HG03159 (cell line): Measurements from ENCODE around the gene SEBOX.
A peak's percentile ranks its signal among the peaks of the same experiment; 100 is the strongest.

Experiments
- ATAC-seq: cut with Tn5 transposase; IDR thresholded peaks from one replicate; pipeline ENCODE4 v1.9.1; 2021; ENCODE audit warnings: mild to moderate bottlenecking, moderate library complexity; ENCODE audit not compliant: unreplicated experiment

SEBOX gene

DNA sequence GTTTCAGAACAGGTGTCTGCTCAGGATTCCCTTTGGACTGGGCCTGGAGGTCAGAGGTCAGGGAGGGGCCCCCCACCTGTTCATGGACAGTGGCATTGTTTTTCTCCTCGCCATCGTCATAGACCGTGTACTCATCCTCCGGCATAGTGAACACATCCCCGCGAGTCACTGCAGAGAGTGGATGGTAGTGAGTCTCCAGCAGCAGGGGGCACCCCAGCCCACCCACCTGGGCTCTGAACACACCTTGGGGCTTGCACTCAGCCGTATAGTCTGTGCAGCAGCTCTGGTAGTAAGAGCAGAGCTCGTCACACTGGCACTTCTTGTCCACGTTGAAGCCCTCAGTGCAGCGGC lies 4.7 kb upstream of the SEBOX start:
- ATAC-seq, result no peak

GRCh38 chr17:28368915-28369683 lies 4.1 kb upstream of the SEBOX start:
- no peak for ATAC-seq

- no peak for ATAC-seq
These were observed 3.4 kb upstream of the SEBOX start for GRCh38 chr17:28368306-28368831.

DNA sequence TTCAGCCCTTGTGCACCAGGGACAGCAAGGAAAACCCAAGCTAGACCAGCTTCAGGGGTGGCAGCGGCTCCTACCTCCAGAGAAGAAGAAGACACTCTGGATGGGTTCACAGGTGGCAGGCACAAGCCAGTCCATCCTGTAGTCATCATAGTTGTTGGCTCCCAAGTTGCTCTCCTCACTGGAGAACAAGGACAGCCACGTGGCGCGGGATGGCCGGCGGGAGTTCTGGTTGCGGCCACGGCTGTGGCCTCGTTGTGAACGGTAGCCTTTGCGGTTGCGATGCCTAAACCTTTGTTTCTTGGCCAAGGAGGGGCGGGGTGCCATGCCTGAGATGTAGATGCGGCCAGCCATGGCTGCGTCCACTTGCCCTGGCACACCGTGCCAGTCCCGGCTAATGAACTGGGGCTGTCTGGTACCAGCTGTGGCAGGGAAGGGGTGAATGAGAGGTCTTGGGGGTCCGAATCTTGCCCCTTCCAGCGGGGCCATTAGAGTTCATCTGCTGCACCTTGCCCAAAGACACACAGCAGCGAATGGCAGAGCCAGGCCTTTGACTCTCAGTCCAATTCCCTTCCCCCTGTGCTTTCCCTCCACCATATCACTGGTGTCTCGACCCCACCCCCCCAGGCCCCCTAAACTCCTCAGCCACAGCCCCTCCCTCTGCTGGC lies 2.8 kb upstream of the SEBOX start:
- no peak for ATAC-seq

DNA sequence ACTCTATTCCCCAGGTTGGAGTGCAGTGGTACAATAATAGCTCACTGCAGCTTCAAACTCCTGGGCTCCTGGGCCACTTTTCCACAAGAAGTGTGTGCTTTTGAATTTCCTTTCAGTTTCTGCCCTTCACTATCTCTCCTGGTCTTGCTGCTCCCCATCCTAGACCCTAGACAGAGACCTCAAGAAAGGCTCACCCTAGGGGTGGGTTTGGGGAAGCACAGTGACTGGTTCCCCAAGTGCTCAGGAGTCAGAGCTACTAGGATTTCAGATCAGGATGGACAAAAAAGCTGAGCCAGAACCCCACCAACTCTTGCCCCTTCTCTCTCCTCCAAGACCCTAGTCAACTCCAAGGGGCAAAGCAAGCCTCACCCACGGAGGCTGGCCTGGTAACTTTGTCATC lies 1.6 kb upstream of the SEBOX start:
- ATAC-seq, result no peak

- no peak for ATAC-seq
These were observed 488 bp upstream of the SEBOX start for GRCh38 chr17:28365487-28365886.

DNA sequence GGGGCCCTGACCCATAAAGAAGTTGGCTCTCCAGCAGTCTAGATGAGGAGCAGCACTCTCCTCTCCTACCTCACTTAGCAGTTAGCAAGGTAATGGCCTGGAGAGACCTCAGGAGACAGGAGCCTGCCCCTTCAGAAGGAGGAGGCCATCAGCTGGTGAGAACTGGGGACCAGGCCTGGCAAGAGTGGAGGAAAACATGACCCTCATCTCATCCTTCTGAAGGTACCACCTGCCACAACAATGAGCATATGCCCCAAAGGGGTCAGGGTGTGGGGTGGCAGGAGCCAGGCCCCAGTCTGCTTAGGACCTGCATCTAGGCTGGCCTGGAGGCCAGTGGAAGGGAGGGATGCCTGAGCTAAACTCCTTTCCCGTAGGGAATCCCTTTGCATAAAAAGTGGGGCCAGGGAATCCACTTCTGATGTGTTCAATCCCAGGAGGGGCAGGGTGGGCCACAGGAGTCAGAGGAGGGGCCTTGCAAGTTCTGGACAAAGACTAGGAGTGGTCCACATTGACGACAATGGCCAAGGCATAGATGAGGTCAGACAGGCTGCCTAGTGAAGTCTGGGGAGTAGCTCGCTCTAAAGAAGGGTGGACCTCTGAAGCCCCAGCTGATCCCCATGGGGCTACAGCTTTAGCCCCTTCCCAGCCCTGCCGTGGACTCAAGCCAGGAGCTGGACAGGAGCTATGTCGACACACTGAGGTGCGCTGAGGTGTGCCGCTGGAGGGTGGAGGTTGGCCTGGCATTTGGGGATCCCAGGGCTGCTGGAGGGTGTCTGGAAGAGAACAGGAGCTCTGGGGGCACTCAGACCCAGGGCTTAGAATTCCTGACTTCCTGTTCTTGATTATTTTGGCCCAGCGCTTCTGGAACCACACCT lies 986 bp downstream of the SEBOX start:
- no peak for ATAC-seq

DNA sequence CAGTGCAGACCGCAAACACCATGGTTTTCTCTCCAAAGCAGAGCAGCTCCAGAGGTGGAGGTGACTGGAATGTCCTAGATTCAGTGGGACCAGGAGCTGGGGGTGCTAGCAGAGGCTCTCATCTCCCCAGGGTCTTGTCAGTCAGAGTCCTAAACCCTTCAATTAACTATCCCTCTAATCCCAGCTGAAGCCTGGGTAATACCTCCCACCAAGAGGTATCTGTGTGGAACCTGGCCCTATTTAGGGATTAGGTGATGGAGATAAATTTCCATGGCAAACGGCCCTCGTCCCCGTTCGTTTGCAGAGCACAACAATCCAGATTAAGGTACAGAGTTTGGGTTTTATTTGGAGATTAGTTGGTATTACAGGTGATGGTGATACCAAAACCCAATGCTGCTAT lies 1.8 kb downstream of the SEBOX start:
- no peak for ATAC-seq

GRCh38 chr17:28357901-28358197 lies 7.2 kb downstream of the SEBOX start:
- no peak for ATAC-seq

- peak; percentile 91 for ATAC-seq
These were observed 7.7 kb downstream of the SEBOX start, which contains the start of gene POLDIP2 for GRCh38 chr17:28357061-28357900. Gene POLDIP2 (minus strand): TSS chr17:28357527. CDS start chr17:28357448, 79 bp downstream.

- ATAC-seq, result no peak
These were observed 14.7 kb downstream of the SEBOX start for GRCh38 chr17:28350271-28350670.

DNA sequence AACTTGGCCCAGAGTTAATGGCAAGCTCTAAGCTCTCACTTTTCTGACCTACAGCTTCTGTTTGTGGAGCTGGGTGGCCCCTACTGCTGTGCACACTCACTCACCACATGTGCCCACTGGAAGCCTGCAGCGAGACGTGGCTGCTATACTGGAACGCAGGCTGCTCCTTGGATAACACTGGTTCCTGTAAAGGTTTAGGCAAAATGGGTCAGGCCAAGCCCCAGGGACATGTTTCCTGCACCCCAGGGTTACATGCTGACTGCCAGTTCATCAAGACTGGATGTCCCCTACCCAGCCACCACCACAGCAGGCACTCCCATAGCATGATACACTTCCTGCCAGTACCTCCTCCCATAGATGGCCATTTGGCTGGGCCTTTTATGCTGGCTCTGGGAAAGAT lies 16.0 kb downstream of the SEBOX start:
- ATAC-seq, result no peak

- no peak for ATAC-seq
These were observed 17.6 kb downstream of the SEBOX start for GRCh38 chr17:28347261-28347891.

GRCh38 chr17:28346746-28347246 lies 18.2 kb downstream of the SEBOX start:
- ATAC-seq, result no peak

- no peak for ATAC-seq
These were observed 18.8 kb downstream of the SEBOX start for GRCh38 chr17:28346199-28346580.

- no peak for ATAC-seq
These were observed 19.4 kb downstream of the SEBOX start for GRCh38 chr17:28345419-28346198.

DNA sequence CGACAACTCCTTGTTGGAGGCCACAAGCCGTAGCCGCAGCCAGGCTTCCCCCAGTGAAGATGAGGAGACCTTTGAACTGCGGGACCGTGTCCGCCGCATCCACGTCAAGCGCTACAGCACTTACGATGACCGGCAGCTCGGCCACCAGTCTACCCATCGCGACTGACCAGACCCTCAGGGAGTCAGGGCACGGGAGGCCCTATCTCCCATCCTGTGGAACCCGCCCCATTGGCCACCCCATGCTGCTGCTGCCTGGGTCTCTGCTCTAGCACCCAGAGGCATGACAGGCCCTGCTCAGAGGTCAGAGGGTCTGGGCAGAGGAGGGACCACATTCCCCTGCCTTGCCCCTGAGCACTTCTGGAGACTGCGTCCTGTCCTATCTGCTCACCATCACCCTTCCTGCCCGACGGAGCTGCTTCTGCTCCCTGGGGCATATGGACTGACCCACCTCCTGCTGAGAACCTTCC lies 20.5 kb downstream of the SEBOX start:
- ATAC-seq, result no peak

GRCh38 chr17:28344011-28344410 lies 21.0 kb downstream of the SEBOX start:
- ATAC-seq, result no peak

- ATAC-seq, result no peak
These were observed 21.5 kb downstream of the SEBOX start for GRCh38 chr17:28343491-28343932.
